NCI-H748 treated with DMSO at 0.1 percent for 48 hours (cell line): Measurements from ENCODE around the gene ENAH.
A peak's percentile ranks its signal among the peaks of the same experiment; 100 is the strongest.
"Not testable (repeated sequence)": the region's sequence is repeated elsewhere in the genome, so short reads cannot be mapped to it uniquely, and the experiment has no call there.

Experiments used
- DNase-seq: peaks from one replicate; lab custom pipeline; 2025; lab: John Stamatoyannopoulos, UW

The ENAH gene

DNA sequence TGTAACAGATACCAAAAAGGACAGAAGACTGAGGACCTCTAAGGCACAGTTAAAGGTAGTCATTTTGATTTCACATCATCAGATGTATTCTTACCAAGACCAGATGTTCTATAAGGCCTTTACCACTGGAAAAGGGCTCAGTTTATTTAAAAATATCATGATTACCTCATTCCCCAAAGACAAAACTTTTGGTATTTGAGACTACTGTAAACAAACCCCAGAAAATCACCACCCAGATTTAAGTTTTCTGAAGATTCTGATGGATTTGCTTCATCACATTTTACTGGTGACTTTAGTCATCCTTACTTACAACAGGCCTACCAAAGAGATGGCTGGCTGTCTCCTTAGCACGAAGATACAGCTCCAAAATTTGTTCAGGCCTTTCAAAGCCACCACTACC lies 8.3 kb downstream of the ENAH start:
- no peak for DNase-seq

DNA sequence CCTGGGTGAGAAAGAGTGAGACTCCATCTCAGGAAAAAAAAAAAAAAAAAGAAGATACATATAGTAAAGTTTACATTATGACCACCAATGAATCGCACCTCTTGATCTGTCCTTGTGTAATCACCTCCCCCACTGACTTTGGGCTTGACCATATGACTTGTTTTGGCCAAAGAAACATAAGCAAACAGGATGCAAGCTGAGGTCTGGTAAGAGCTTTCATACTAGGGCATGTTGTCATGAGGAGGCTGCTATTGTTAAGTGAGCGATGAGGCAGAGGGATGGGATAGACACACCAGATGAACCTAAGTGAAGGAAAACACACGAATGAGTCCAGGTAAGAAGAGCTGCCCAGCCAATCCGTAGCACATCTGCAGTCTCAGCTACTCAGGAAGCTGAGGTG lies 10.7 kb downstream of the ENAH start:
- no peak for DNase-seq

DNA sequence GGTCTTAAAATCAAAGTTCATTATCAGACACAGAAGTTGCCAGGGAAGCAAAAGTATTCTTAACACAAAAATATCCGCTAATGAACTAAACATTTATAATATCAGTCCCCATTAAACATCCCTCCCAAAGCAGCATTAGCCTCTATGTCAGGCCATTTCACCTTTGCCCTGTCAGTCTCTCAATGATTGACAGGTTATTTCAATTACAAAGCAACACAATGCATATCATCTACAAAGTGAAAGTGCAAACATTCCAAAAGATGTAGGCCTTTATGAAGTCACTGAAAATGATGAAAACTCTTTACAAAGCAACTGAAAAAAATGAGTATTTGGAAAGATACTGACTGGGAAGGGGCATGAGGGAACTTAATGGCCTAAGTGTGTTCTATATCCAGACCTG lies 14.1 kb downstream of the ENAH start:
- no peak for DNase-seq

GRCh38 chr1:225637651-225638199 lies 15.2 kb downstream of the ENAH start:
- no peak for DNase-seq

DNA sequence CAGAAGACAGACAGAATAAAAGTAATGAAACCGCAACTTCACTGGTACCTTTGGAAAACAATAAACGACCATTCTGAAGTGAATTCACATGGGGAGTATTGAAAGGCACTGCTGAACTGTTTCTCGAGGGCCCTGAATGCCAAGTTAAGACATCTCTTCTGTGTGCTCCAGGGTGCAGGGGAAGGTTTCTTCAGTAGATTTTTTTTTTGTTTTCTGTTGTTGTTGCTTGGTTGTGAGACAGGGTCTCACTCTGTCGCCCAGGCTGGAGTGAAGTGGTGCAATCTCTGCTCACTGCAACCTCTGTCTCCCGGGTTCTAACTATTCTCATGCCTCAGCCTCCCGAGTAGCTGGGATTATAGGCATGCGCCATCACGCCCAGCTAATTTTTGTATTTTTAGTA lies 15.9 kb downstream of the ENAH start:
- not testable (repeated sequence) for DNase-seq

GRCh38 chr1:225635649-225636048 lies 17.3 kb downstream of the ENAH start:
- DNase-seq = no peak

- not testable (repeated sequence) for DNase-seq
Measured at GRCh38 chr1:225632836-225633235, 20.1 kb downstream of the ENAH start.

- DNase-seq = no peak
Measured at GRCh38 chr1:225631021-225631663, 21.8 kb downstream of the ENAH start.

DNA sequence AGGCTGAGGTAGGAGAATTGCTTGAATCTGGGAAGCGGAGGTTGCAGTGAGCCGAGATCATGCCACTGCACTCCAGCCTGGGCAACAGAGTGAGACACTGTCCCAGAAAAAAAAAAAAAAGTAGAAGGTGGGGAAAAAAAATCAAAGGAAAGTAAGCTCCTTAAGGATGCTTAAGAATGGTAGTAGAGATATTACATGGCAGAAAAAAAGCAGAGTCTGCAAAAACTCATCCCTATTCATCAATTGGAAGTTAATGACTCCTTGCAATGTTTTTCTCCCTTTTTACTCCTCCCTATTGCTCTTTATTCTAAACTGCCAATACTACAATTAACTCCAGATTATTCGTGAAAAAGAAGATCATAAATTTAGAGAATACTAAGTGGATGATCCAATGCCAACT lies 23.4 kb downstream of the ENAH start:
- DNase-seq = no peak

DNA sequence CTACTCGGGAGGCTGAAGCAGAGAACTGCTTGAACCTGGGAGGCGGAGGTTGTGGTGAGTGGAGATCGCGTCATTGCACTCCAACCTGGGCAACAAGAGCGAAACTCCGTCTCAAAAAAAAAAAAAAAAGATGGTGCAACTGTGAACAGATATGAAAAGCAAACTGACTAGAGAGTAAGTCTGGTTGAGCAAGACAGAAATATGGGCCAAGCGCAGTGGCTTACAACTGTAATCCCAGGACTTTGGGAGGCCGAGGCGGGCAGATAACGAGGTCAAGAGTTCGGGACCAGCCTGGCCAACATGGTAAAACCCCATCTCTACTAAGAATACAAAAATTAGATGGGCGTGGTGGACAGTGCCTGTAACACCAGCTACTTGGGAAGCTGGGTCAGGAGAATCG lies 24.1 kb downstream of the ENAH start:
- not testable (repeated sequence) for DNase-seq

GRCh38 chr1:225627304-225627947 lies 25.5 kb downstream of the ENAH start:
- DNase-seq = no peak

DNA sequence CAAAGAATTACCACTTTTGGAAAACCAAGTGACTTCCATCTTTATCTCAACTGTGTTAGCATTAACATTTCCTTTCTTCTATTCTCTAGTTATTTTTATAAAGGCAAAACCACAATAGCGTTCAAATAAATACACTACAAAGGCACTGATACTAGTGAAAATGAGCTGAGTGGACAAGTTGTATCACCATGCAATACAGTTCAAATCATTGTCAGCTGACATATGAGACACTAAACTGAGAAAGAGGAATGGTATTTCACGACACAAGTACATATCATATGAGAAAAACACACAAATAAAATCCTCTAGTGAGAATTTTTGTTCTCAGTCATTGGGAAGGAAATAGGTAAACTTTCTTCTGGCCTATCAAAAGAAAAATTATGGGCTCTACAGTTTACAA lies 26.2 kb downstream of the ENAH start:
- no peak for DNase-seq

DNA sequence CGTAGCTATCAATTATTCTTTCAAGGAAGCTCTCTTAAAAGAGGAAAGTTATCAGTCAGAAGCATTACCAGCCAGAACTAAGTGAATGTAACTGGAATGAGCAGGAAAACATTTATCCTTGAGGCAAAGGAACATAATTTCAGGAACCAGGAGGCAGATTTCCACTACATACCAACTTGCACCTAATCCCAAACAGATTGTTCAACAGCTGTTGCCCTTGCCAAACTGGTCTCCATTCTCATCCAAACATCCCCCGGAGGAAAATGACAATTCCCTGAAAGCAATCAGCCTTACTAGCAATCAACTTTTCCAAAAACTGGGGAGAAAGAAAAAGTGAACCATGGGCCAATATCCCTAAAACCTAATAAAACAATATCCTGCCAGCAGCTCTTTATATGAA lies 35.0 kb downstream of the ENAH start:
- DNase-seq = no peak

DNA sequence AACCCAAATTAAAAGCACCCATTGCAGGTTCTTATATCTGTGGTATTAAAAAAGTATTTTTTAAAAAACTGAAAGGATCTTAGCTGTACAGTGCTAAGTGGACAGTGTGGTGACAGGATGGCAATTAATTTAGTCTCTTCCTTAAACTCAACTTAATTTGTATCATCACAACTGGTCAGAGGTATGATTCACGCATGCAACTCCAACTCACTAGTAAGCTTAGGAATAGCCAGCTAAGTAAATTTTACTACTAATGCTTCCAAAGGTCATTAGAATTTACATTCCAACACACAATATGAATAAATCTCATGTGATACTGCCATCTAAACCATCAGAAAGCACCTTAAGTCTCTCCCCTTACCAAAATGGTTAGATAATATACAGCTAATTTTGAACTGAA lies 35.4 kb downstream of the ENAH start:
- DNase-seq = no peak

DNA sequence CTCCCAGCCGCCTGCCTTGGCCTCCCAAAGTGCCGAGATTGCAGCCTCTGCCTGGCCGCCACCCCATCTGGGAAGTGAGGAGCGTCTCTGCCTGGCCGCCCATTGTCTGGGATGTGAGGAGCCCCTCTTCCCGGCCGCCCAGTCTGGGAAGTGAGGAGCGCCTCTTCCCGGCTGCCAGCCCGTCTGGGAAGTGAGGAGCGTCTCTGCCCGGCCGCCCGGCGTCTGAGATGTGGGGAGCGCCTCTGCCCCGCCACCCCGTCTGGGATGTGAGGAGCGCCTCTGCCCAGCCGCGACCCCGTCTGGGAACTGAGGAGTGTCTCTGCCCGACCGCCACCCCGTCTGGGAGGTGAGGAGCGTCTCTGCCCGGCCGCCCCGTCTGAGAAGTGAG lies 37.5 kb downstream of the ENAH start:
- DNase-seq = not testable (repeated sequence)

- no peak for DNase-seq
Measured at GRCh38 chr1:225613006-225613405, 39.9 kb downstream of the ENAH start.

DNA sequence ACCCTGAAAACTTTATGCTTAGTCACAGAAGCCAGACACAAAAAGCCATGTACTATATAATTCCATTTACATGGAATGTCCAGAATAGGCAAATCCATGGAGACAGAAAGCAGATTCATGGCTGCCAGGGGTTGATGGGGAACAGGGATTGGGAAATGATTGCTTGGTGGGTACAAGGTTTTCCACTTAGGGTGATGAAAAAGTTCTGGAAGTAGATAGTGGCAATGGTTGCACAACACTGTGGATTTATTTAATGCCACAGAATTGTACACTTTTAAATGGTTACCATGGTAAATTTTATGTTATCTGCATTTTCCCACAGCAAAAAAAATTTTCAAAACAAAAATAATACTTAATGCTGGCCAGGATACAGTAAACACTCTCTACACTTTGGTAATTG lies 40.6 kb downstream of the ENAH start:
- DNase-seq = no peak

DNA sequence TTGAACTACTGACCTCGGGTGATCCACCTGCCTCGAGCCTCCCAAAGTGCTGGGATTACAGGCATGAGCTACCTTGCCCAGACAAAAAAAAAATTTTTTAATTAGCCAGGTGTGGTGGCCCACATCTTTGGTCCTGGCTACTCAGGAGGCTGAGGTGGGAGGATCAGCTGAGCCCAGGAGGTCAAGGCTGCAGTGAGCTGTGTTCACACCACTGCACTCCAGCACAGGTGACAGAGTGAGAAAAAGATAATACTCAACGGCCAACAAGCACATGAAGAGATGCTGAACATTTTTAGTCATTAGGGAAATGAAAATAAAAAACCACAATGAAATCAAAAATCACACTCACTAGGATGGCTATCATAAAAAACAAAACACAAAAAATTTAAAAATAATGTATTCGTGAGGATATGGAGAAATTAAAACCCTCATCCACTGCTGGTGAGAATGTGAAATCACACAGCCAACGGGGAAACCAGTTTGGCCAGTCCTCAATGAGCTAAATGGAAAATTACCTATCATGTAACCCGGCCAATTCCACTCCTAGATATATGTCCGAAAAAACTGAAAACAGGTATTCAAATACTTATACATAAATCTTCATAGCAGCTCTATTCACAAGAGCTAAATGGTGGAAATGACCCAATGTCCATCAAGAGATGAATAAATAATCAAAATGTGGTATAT lies 41.2 kb downstream of the ENAH start:
- DNase-seq = no peak

GRCh38 chr1:225610539-225610938 lies 42.4 kb downstream of the ENAH start:
- no peak for DNase-seq

- no peak for DNase-seq
Measured at GRCh38 chr1:225608014-225608796, 44.7 kb downstream of the ENAH start.

DNA sequence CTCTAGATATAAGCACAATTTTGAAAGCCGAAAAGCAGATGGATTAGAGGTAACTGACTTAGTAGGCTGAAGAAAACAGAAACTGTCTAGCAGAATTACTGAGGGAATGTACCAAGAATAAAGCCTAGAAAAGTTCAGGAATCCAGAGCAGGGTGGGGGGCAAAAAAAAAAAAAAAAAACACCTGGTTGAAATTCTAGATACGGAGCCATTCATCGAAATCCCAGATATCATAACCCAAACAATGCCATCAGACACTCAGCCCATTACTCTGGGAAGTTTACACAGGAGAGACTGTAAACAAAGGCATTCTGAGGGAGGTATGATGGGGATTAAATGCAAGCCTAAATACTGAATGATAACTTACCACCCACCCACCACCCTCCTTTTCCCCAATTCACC lies 45.6 kb downstream of the ENAH start:
- peak; percentile 19 for DNase-seq
